ENCODE results near the gene MYO1G.

DNA sequence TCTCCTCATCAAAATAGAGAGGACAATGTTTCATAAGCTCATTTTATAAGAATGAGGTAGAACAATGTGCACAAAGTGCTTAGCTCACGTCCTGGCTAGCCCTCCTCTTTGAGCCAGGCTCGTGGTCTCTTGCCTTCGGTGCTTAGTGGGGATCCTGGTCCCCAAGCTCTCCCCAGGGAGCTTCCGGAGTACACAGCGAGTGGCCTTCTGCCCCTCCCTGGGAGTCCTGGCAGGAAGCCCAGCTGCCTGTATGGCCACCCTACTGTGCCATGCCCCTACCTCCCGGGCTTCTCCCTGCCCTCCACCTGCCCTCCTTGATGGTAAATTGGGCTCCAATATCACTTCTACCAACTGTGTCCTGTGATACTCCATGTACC is 868 bp downstream of the MYO1G start:
- no peak for TF ChIP-seq JUND (IDR thresholded peaks at IDR 0.05)
- TF ChIP-seq, protein P1, sequence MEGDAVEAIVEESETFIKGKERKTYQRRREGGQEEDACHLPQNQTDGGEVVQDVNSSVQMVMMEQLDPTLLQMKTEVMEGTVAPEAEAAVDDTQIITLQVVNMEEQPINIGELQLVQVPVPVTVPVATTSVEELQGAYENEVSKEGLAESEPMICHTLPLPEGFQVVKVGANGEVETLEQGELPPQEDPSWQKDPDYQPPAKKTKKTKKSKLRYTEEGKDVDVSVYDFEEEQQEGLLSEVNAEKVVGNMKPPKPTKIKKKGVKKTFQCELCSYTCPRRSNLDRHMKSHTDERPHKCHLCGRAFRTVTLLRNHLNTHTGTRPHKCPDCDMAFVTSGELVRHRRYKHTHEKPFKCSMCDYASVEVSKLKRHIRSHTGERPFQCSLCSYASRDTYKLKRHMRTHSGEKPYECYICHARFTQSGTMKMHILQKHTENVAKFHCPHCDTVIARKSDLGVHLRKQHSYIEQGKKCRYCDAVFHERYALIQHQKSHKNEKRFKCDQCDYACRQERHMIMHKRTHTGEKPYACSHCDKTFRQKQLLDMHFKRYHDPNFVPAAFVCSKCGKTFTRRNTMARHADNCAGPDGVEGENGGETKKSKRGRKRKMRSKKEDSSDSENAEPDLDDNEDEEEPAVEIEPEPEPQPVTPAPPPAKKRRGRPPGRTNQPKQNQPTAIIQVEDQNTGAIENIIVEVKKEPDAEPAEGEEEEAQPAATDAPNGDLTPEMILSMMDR (IDR thresholded peaks at IDR 0.05; ENCODE audit: low read depth, low read length, missing input control), result no peak
- TF ChIP-seq GABPA (IDR thresholded peaks at IDR 0.05 in 1 of 2, conservative IDR thresholded peaks at IDR 0.05 in 1 of 2), result no peak
- TF ChIP-seq, protein P2, sequence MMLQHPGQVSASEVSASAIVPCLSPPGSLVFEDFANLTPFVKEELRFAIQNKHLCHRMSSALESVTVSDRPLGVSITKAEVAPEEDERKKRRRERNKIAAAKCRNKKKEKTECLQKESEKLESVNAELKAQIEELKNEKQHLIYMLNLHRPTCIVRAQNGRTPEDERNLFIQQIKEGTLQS (IDR thresholded peaks at IDR 0.05), result no peak
- TF ChIP-seq, protein P3, sequence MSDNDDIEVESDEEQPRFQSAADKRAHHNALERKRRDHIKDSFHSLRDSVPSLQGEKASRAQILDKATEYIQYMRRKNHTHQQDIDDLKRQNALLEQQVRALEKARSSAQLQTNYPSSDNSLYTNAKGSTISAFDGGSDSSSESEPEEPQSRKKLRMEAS (IDR thresholded peaks at IDR 0.05), result no peak
- no peak for TF ChIP-seq FOXA1 (IDR thresholded peaks at IDR 0.05)

All from liver (tissue), 3 donors.